ENCODE measurements around the gene PRRC2A. TPM values are rescaled to one million over a fixed set of nuclear protein-coding genes. Genes with fewer than 3 reads are reported as not detected.
A peak's percentile ranks its signal among the peaks of the same experiment; 100 is the strongest.

Gene PRRC2A
- total RNA-seq, 1 experiment from 2014 or later, result 383 TPM

DNA sequence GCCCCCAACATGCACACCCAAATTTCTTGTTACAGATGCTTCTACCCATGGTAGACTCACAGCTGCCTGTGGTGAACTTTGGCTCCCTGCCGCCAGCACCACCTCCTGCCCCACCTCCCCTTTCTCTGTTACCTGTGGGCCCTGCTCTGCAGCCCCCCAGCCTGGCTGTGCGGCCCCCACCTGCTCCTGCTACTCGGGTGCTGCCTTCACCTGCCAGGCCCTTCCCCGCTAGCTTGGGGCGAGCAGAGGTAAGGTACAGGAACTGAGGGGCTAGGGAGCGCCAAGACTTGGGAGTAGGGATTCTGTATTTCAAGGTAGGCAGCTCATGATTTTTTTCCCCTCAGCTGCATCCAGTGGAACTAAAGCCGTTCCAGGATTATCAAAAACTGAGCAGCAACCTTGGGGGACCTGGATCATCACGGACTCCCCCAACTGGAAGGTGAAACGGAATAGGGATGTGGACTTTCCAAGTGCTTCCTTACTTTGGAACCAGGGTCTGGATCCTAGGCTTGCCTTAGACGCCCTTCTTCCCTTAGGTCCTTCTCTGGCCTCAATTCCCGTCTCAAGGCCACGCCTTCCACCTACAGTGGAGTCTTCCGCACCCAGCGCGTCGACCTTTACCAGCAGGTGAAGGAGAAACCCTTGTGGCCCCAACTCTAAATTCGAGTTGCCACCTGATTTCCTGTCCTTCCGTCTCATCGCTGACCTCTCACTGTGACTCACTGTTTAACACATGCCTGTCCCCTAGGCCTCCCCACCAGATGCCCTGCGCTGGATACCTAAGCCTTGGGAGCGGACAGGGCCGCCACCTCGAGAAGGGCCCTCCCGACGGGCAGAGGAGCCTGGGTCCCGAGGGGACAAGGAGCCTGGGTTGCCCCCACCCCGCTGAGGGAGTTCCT, 16.4 kb downstream of the PRRC2A start:
- Histone ChIP-seq H3K79me1 (ENCODE audit: insufficient read depth, low read depth, low read length, poor library complexity, severe bottlenecking) (no peaks in the 10 kb centered on the region), H3K23me2 (ENCODE audit: insufficient read length, low read depth, low read length, poor library complexity, severe bottlenecking) (no peaks in the 10 kb centered on the region), H2AK5ac (ENCODE audit: insufficient read length, low read length) (no peak overlapping the region), H2BK15ac (ENCODE audit: low read depth, low read length) (no peak overlapping the region), H3K4ac (ENCODE audit: low read depth, low read length) (no peak overlapping the region), H3K9ac (ENCODE audit: extremely low read depth, insufficient read length, low read length) (no peak overlapping the region), H3K4me2 (ENCODE audit: insufficient read depth, insufficient read length, low read length) (no peak overlapping the region), H4K8ac (replicated peaks; ENCODE audit: insufficient read length, low read depth, low read length) (no peak overlapping the region), H3K4me1 (ENCODE audit: insufficient read depth, low read length) (no peaks in the 10 kb centered on the region), H2BK20ac (ENCODE audit: low read depth, low read length, poor library complexity, severe bottlenecking) (no peak overlapping the region), H4K20me1 (ENCODE audit: control insufficient read depth, insufficient read depth, insufficient read length) (peaks cover 2% of the 10 kb centered on the region), H3K27ac (ENCODE audit: insufficient read length, low read depth, low read length) (no peak overlapping the region), H2BK5ac (ENCODE audit: insufficient read length, low read length) (no peak overlapping the region), H3K27me3 (ENCODE audit: insufficient read depth, low read length) (no peaks in the 10 kb centered on the region), H2AFZ (ENCODE audit: low read length) (no peak overlapping the region), H3K18ac (ENCODE audit: insufficient read length, low read depth, low read length) (no peak overlapping the region), H3K14ac (ENCODE audit: insufficient read depth, low read length) (no peak overlapping the region), H3K9me3 (ENCODE audit: control insufficient read depth, low read depth, low read length) (no peaks in the 10 kb centered on the region), H3K23ac (ENCODE audit: insufficient read length, low read depth, low read length) (no peak overlapping the region), H2BK12ac (ENCODE audit: insufficient read length, low read depth, low read length) (no peak overlapping the region), H3K56ac (ENCODE audit: insufficient read length, low read depth, low read length) (no peak overlapping the region), H4K91ac (ENCODE audit: insufficient read length, low read depth, low read length) (no peak overlapping the region), H4K5ac (ENCODE audit: insufficient read length, low read depth, low read length) (no peak overlapping the region), H2BK120ac (ENCODE audit: low read depth, low read length, poor library complexity, severe bottlenecking) (no peak overlapping the region), H3T11ph (ENCODE audit: low read length) (no peak overlapping the region), H3K79me2 (ENCODE audit: insufficient read depth, low read length) (no peaks in the 10 kb centered on the region)
- WGBS (ENCODE audit: extremely low coverage, insufficient read length, low lambda C conversion rate), result no CpG with 5 or more reads among the region's 27 CpGs
- Mint-ChIP-seq H3K36me3 (ENCODE audit: insufficient read depth in 1 of 3, low read depth in 3 of 3) (peaks cover 58 to 94% (median 88%) of the 10 kb centered on the region in 3 experiments), H3K4me1 (no peaks in the 10 kb centered on the region), H3K27ac (peak overlapping the region in 2 of 3 experiments; percentile 68 to 79; a peak in 3 of 7 replicates), H3K4me3 (peak overlapping the region in 1 of 2 experiments; percentile 38; a peak in 2 of 5 replicates), H3K27me3 (ENCODE audit: low read depth) (no peaks in the 10 kb centered on the region), H3K9me3 (no peaks in the 10 kb centered on the region)
- no peak for TF ChIP-seq CTCF (conservative IDR thresholded peaks at IDR 0.05)
- no peak for DNase-seq

Data from H9 (cell line).